Transverse colon (tissue), 3 donors: Measurements from ENCODE around the gene RGMA.

Source experiments
- EP300 ChIP-seq: sonication (generic); formaldehyde crosslinking; IDR thresholded peaks from one replicate; pipeline ENCODE4 v1.6.1; 2017; ENCODE audit warnings: antibody characterized with exemption, low read depth
- TF ChIP-seq, protein P1 (sequence below), 5 experiments: fragments of 200-600 bp in 3 of 5; fragments of 450-650 bp in 2 of 5; sonication (generic) in 3 of 5; IDR thresholded peaks; 1 replicate in 2 of 5; 2 replicates in 3 of 5; pipeline ENCODE4 v1.5.1; 2016 to 2017; ENCODE audit warnings: antibody characterized with exemption in 5 of 5, inconsistent platforms in 3 of 5, mild to moderate bottlenecking in 2 of 5, moderate library complexity in 1 of 5

DNA sequence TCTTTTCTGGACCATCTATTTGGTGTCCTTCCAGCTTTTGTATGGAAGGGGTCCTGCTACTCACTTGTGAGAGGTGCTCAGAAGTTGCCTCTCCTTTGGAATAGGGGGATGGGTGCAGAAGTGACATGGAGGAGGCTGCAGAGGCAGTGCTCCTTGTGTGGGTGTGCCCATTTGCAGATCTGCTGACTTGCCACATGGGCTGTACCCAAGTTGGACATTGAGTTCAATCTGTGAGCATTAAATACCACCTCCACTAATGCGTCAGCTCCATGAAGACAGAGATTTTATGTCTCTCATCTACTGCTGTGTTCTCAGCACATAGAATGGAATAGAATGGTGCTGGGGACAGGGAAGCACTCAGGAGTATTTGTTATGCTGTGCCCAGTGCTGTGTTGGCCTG, 76.2 kb downstream of the RGMA start:
- TF ChIP-seq, protein P1, sequence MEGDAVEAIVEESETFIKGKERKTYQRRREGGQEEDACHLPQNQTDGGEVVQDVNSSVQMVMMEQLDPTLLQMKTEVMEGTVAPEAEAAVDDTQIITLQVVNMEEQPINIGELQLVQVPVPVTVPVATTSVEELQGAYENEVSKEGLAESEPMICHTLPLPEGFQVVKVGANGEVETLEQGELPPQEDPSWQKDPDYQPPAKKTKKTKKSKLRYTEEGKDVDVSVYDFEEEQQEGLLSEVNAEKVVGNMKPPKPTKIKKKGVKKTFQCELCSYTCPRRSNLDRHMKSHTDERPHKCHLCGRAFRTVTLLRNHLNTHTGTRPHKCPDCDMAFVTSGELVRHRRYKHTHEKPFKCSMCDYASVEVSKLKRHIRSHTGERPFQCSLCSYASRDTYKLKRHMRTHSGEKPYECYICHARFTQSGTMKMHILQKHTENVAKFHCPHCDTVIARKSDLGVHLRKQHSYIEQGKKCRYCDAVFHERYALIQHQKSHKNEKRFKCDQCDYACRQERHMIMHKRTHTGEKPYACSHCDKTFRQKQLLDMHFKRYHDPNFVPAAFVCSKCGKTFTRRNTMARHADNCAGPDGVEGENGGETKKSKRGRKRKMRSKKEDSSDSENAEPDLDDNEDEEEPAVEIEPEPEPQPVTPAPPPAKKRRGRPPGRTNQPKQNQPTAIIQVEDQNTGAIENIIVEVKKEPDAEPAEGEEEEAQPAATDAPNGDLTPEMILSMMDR (IDR thresholded peaks at IDR 0.05), result no peak
- no peak for TF ChIP-seq EP300
